Kidney glomerular epithelial cell (primary cell): Measurements from ENCODE around the gene PIEZO2.
A peak's percentile ranks its signal among the peaks of the same experiment; 100 is the strongest.
"Not testable (repeated sequence)": the region's sequence is repeated elsewhere in the genome, so short reads cannot be mapped to it uniquely, and the experiment has no call there.

Experiments
- DNase-seq: peaks from one replicate; lab custom pipeline; 2025; lab: John Stamatoyannopoulos, UW

PIEZO2 gene

DNA sequence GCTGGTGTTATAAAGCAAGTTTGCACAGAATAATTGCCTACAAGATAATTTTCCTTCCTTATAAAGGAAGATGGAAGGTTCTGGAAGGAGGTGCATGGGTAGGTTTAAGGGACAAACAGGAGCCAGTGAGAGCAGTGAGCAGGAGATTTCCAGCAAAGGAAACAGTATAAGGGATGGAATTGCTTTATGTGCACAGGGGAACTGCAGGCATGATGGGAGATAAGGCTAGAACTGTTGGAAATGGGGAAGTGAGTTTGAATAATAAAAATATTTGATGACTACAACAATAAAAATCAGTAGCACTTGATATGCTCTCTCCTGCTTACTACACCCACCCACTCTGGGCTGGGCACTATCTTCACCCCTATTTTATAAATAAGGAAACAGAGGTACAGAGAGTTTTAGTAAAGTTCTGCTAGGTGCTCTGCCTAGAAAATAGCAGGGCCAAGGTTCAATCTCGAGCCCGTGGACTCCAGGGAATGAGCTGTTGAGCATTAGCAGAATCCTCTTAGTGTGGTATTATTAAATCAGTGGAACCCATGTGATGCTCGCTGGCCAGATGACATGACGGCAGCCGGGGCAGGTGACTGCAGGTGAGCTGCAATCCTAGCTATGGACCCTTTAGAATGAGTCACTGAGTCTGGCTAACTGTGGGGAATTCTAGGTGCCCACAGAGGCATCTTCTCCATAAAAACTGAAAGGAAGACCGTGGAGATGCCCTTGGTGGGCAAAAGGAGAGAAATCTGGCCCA is 302.5 kb downstream of the PIEZO2 start:
- no peak for DNase-seq

DNA sequence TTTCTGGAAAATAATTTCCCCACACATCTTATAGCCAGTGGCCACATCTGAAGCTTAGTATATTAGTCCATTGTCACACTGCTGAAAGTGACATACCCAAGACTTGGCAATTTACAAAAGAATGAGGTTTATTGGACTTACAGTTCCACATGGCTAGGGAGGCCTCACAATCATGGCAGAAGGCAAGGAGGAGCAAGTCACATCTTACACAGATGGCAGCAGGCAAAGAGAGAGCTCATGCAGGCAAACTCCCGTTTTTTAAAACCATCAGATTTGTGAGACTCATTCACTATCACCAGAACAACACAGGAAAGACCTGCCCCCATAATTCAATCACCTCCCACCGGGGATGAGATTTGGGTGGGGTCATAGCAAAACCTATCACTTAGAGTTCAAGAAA is 303.3 kb downstream of the PIEZO2 start:
- not testable (repeated sequence) for DNase-seq

DNA sequence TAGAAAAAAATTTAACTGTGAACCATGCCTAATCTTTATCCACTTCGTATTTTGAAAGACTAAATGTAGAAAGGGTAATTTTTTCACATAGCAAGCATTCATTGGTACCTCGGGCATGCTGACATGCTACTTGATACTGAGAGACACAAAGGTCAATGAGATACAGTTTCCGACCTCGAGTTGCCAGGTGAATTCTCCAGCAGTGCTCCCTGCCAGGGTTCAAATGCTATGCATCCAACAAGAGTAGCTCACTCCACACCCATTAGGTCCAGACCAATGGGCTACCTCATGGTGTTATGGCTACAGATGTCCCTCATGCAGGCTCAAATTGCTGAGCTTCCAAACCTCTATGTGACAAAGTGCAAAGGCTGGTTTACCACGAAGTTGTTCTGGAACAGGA is 305.8 kb downstream of the PIEZO2 start:
- DNase-seq = no peak

GRCh38 chr18:10842861-10843260 is 306.5 kb downstream of the PIEZO2 start:
- no peak for DNase-seq

- no peak for DNase-seq
These were observed 307.0 kb downstream of the PIEZO2 start for GRCh38 chr18:10842371-10842770.

DNA sequence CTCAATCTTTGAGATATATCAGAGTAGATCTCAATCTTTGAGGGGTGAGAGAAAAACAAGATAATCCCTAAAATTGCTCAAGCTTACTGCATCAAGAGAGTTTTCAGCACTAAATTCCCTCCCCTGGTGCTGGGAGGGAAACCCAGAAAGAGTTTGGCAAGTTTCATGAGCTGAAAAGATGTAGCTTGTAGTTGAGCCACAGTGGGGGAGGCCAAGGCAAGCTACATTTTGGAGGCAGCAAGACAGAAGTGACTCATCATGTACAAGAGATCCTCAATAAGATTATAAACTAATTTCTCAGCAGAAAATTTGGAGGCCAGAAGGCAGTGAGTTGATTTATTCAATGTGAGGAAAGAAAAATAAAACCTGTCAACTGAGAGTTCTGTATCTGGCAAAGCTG is 308.2 kb downstream of the PIEZO2 start:
- DNase-seq = no peak

DNA sequence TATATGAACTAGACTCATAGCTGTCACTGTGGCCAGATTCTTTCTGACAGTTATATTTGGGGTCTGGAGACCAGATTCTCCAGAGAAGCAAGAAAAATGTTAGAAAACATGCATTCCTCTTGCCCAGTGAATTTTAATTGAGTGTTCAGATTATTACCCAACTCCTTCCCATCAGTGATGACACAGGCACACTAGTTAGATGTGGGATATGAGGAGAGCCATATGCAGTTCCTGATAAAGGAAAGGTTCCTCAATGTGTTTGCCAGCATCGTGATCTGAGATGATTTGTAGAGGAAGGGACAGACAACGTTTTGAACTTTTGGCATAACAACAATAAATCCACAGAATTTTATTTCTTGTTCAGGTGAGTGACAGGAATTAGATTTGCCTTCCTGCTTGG is 308.6 kb downstream of the PIEZO2 start:
- no peak for DNase-seq

DNA sequence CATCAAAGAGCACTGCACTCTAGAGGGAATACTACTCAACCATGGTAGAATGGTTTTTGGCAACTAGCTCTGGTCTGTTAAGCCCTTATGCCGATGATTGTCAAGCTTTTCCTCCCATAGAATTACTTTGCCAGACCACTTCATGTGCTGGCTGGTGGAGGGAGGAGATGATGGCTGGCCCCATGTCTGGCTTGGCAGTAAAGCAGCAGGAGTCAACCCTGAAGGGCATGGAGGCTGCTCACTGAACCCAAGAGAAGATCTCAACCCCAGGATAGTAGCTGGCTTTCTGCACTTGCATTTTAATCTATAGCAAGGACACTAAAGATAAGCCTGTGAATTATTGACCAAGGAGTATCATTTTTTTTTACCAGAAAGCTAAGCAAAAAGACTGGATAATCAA is 309.9 kb downstream of the PIEZO2 start:
- no peak for DNase-seq

DNA sequence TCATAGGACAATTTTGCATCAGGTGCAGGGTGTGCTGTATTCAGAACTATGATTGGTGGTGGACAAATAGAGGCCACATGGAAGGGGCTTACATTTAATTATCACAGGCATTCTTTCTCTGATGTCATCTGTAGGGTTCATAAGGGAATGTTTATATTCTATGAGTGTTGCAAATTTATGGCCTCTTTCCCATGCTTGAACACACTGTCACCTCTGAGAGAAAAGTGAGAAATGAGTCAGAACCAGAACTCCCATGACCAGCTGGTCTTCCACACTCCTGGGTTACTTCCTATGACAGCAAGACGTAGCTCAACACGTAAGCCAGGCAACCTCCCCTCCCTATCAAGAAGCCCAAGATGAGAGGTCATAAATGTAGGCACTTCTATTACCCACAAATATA is 310.8 kb downstream of the PIEZO2 start:
- no peak for DNase-seq

- no peak for DNase-seq
These were observed 315.1 kb downstream of the PIEZO2 start for GRCh38 chr18:10834128-10834815.

- DNase-seq = no peak
These were observed 315.7 kb downstream of the PIEZO2 start for GRCh38 chr18:10833656-10834055.

DNA sequence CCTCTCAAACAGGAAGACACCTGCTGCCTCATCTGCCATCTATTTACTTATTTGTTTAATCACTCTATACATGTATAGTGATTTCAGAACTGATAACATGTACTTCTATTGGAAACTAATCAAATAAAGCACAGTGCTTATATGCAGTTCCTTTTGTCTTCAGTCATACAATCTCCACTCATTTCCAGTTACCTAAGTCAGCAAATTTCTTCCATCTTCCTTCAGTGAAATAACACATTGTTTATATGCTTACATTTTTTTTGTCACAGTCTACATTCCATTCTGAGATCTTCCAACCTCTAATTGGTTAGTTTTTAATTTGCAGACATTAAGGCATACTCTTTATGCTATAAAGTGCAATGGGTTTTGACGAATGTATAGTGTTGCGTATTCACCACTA is 323.0 kb downstream of the PIEZO2 start:
- no peak for DNase-seq

GRCh38 chr18:10822456-10822855 is 326.9 kb downstream of the PIEZO2 start:
- DNase-seq = no peak

DNA sequence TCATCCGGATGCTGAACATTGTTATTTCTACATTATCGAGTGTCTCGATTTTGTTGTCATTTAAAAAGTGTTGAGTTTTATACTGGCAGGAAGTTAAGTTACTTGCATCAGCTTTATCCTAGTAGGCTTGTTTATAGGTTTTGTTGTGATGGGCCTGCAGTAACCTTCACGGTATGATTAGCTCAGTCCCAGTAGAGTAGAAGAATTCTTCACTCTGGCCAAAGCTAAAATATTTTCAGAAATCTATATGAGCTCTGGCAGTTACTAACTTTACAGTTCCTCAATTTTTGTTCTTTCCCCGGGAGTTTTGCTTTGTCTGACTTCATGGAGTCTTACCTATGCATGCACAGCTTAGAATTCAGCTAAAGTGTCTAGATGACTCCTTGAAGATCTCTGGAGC is 328.7 kb downstream of the PIEZO2 start:
- no peak for DNase-seq

- no peak for DNase-seq
These were observed 335.0 kb downstream of the PIEZO2 start for GRCh38 chr18:10814336-10814735.

DNA sequence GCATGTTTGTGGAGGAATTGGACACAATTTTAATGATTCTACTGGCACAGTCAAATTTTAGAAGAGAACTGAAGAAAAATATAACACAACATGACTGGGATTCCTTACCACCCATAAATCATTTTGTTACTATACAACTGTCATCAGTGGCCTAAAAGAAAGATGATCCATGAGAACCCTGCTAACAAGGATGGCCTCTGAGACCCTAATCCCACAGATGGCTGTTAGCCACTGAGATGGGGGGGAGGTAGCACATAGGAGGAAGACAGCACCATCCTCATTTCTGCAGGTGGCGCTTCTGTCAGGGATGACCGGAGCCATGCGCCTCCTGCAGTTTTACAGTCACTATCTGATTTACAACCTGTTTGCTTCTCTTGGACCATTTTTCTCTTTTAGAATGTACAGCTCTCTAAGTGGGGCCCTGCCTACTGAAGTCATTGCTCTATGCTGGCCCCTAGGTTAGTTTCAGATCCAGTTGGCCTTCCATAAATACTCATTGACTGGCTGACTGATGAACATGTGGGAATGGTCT is 343.7 kb downstream of the PIEZO2 start:
- DNase-seq = no peak

GRCh38 chr18:10804126-10804525 is 345.2 kb downstream of the PIEZO2 start:
- no peak for DNase-seq

- peak; percentile 81 for DNase-seq
These were observed 350.4 kb downstream of the PIEZO2 start for GRCh38 chr18:10798727-10799550.

- no peak for DNase-seq
These were observed 351.5 kb downstream of the PIEZO2 start for GRCh38 chr18:10797896-10798295.

DNA sequence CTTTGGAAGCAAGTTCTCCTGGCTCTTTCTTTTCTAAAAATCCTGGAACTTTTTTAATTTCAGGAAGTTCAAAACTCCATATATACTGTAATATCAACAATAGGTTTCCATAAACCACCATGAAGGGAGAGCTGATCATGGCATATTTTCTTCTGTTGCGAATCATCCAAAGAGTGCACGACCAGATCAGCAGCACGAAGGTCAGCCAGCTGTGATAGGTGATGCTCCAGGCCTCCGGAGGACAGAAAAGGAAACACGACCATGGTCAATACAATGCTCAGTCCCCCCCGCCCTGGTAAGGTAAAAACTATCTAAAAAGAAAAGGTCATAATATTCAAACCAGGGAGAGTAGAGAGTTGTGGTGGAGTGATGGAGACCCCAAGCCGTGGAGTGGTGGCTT is 354.6 kb downstream of the PIEZO2 start:
- no peak for DNase-seq

- DNase-seq = no peak
These were observed 355.5 kb downstream of the PIEZO2 start for GRCh38 chr18:10793730-10794370.

DNA sequence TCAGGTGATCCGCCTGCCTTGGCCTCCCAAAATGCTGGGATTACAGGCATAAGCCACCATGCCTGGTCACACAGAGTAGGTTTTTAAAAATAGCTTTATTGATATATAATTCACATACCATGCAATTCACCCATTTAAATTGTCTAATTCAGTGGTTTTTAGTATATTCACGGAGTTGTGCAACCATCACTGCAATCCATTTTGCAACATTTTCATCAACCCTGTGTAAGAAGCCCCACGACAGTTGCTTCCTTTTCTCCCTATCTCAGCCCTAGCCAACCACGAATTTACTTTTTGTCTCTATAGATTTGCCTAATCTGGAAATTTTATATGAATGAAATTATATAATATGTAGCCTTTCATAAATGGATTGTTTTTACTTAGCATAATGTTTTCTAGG is 357.2 kb downstream of the PIEZO2 start:
- DNase-seq = no peak
